IMR-90 (cell line): ENCODE results near the gene NAA10. TPM values are rescaled to one million over a fixed set of nuclear protein-coding genes. Genes with fewer than 3 reads are reported as not detected.

Experiments
- ATAC-seq: fragments of 200-7000 bp; cut with Tn5 transposase; 2 replicates; pipeline ENCODE4 v1.9.1; 2020; ENCODE audit warnings: low read depth, mild to moderate bottlenecking, moderate library complexity
- BruUV-seq: library from RNA; stranded (reverse); fragments of 400-500 nt; replicated peaks from 2 replicates; lab custom pipeline; 2021; lab: Mats Ljungman, UMichigan
- CTCF ChIA-PET: fragments of 300-600 bp; formaldehyde crosslinking; extraction: SDS; loops from one replicate; lab custom pipeline; 2021; ENCODE audit warnings: antibody characterized with exemption; lab: Yijun Ruan, JAX
- POLR2A ChIA-PET: fragments of 300-600 bp; sonication (Branson Sonifier 250); formaldehyde crosslinking; loops from one replicate; lab custom pipeline; 2022; ENCODE audit warnings: antibody characterized with exemption; ENCODE audit not compliant: unreplicated experiment; lab: Charles Lee
- DNase-seq: peaks from one replicate; pipeline ENCODE4 v3.0.0; 2013
- H2AFZ ChIP-seq: replicated peaks from 2 replicates; pipeline ENCODE3; 2013; ENCODE audit warnings: low read length, mild to moderate bottlenecking; ENCODE audit not compliant: poor library complexity
- H2AK5ac ChIP-seq: 2 replicates; pipeline ENCODE4 v1.6.1; 2013; ENCODE audit warnings: low read depth, low read length, inconsistent platforms
- H2AK9ac ChIP-seq: replicated peaks from 2 replicates; pipeline ENCODE3; 2013; ENCODE audit warnings: mild to moderate bottlenecking, low read depth, low read length, moderate library complexity; ENCODE audit not compliant: poor library complexity
- H2BK120ac ChIP-seq: 2 replicates; pipeline ENCODE4 v1.6.1; 2013; ENCODE audit warnings: low read depth, low read length, inconsistent platforms
- H2BK15ac ChIP-seq: 3 replicates; pipeline ENCODE4 v1.6.1; 2013; ENCODE audit warnings: low read depth, low read length, inconsistent platforms
- H2BK20ac ChIP-seq: 2 replicates; pipeline ENCODE4 v1.6.1; 2013; ENCODE audit warnings: low read depth, mild to moderate bottlenecking, inconsistent platforms, low read length, moderate library complexity
- H2BK5ac ChIP-seq: 2 replicates; pipeline ENCODE4 v1.6.1; 2013; ENCODE audit warnings: mild to moderate bottlenecking, low read depth, low read length, inconsistent platforms; ENCODE audit not compliant: poor library complexity, severe bottlenecking
- H3K14ac ChIP-seq: replicated peaks from 2 replicates; pipeline ENCODE4 v1.6.1; 2013; ENCODE audit warnings: low read depth, low read length, inconsistent platforms
- H3K18ac ChIP-seq: 2 replicates; pipeline ENCODE4 v1.6.1; 2013; ENCODE audit warnings: low read depth, low read length, control low read depth
- H3K23ac ChIP-seq: 2 replicates; pipeline ENCODE4 v1.6.1; 2013; ENCODE audit warnings: low read depth, low read length, inconsistent platforms
- H3K27ac ChIP-seq: 2 replicates; pipeline ENCODE4 v1.5.1; 2013; ENCODE audit warnings: mild to moderate bottlenecking, control low read depth, low read length; ENCODE audit not compliant: insufficient read depth
- H3K27me3 ChIP-seq: 2 replicates; pipeline ENCODE4 v1.6.1; 2013; ENCODE audit warnings: low read length; ENCODE audit not compliant: control insufficient read depth, insufficient read depth
- H3K36me3 ChIP-seq: 2 replicates; pipeline ENCODE4 v1.6.1; 2013; ENCODE audit warnings: low read length, mixed read lengths; ENCODE audit not compliant: control insufficient read depth, insufficient read depth
- H3K4ac ChIP-seq: 2 replicates; pipeline ENCODE4 v1.6.1; 2013; ENCODE audit warnings: low read depth, low read length, inconsistent platforms
- H3K4me1 ChIP-seq: 2 replicates; pipeline ENCODE4 v1.6.1; 2013; ENCODE audit warnings: low read length, mixed read lengths; ENCODE audit not compliant: control insufficient read depth, insufficient read depth
- H3K4me2 ChIP-seq: 2 replicates; pipeline ENCODE4 v1.6.1; 2013; ENCODE audit warnings: low read depth, mild to moderate bottlenecking, control low read depth, low read length, moderate library complexity
- H3K4me3 ChIP-seq: 2 replicates; pipeline ENCODE4 v1.5.1; 2013; ENCODE audit warnings: low read depth, mild to moderate bottlenecking, control low read depth, low read length, moderate library complexity; ENCODE audit not compliant: insufficient read depth
- H3K56ac ChIP-seq: 2 replicates; pipeline ENCODE4 v1.6.1; 2013; ENCODE audit warnings: low read length, inconsistent platforms; ENCODE audit not compliant: insufficient read depth; ENCODE audit errors: extremely low read depth
- H3K79me1 ChIP-seq, 2 experiments: 2 replicates each; pipeline ENCODE4 v1.6.1; 2013; ENCODE audit warnings: low read length in 2 of 2, inconsistent platforms in 1 of 2, low read depth in 1 of 2
- H3K9ac ChIP-seq: 2 replicates; pipeline ENCODE4 v1.6.1; 2013; ENCODE audit warnings: low read depth, low read length, control low read depth
- H3K9me1 ChIP-seq: 2 replicates; pipeline ENCODE4 v1.6.1; 2013; ENCODE audit warnings: low read length, inconsistent platforms; ENCODE audit not compliant: insufficient read depth
- H3K9me3 ChIP-seq: 2 replicates; pipeline ENCODE4 v1.6.1; 2013; ENCODE audit warnings: low read length; ENCODE audit not compliant: control insufficient read depth, insufficient read depth
- H4K20me1 ChIP-seq: 2 replicates; pipeline ENCODE4 v1.6.1; 2013; ENCODE audit warnings: low read length, inconsistent platforms; ENCODE audit not compliant: insufficient read depth
- H4K5ac ChIP-seq: 2 replicates; pipeline ENCODE4 v1.6.1; 2013; ENCODE audit warnings: mild to moderate bottlenecking, low read depth, low read length, control low read depth
- H4K8ac ChIP-seq, 2 experiments: 2 replicates each; pipeline ENCODE4 v1.6.1; 2013; ENCODE audit warnings: low read depth in 2 of 2, low read length in 2 of 2, control low read depth in 1 of 2, inconsistent platforms in 1 of 2
- H4K91ac ChIP-seq: 2 replicates; pipeline ENCODE4 v1.6.1; 2013; ENCODE audit warnings: low read depth, low read length, inconsistent platforms; ENCODE audit not compliant: insufficient read depth
- BHLHE40 ChIP-seq: fragments of 150-350 bp; IDR thresholded peaks from 2 replicates; pipeline ENCODE4 v1.6.1; 2016; ENCODE audit warnings: mild to moderate bottlenecking, low read depth, low read length
- FOS ChIP-seq: fragments of 150-350 bp; IDR thresholded peaks from 2 replicates; pipeline ENCODE4 v1.6.1; 2016; ENCODE audit warnings: low read depth, low read length
- MXI1 ChIP-seq: IDR thresholded peaks from 2 replicates; pipeline ENCODE4 v1.6.1; 2012; ENCODE audit warnings: low read depth, mild to moderate bottlenecking, low read length, moderate library complexity, borderline replicate concordance
- NFE2L2 ChIP-seq: fragments of 150-350 bp; IDR thresholded peaks from 2 replicates; pipeline ENCODE4 v1.6.1; 2016; ENCODE audit warnings: low read depth, mild to moderate bottlenecking, low read length
- WGBS, 2 experiments: methylation state at CpG; one replicate each; pipeline versions ENCODE4 v1.1.5 to v1.1.7; 2013; ENCODE audit warnings: missing lambda C conversion rate in 2 of 2; ENCODE audit not compliant: insufficient read length in 1 of 2; ENCODE audit errors: extremely low coverage in 2 of 2; 5-methylcytosine and 5-hydroxymethylcytosine counted together
- dilution Hi-C: fragments of 300-500 bp; cut with HindIII; formaldehyde crosslinking; loops from one replicate; pipeline ENCODE4 v1.14.3; 2018; ENCODE audit warnings: low sequenced_read_pairs; ENCODE audit not compliant: unreplicated experiment
- in situ Hi-C: fragments of 300-500 bp; cut with MboI; formaldehyde crosslinking; loops from 3 replicates; pipeline ENCODE4 v1.14.3; 2019; ENCODE audit warnings: low sequenced_read_pairs, inconsistent platforms, mixed read lengths
- intact Hi-C: fragments of 100-400 bp; cut with micrococcal nuclease; formaldehyde crosslinking; loops from 2 replicates; pipeline ENCODE4 v1.10.0; 2022
- polyA plus RNA-seq, 3 experiments: library from polyadenylated mRNA; depleted of rRNA; stranded (reverse); fragments of >200 nt; gene quantifications; 2 replicates each; pipeline ENCODE4 v1.2.3, GENCODE V29; 2012; ENCODE audit warnings: low replicate concordance in 1 of 3
- total RNA-seq: library from RNA; depleted of rRNA; stranded (reverse); fragments of >200 nt; gene quantifications from 2 replicates; pipeline ENCODE4 v1.2.3, GENCODE V29; 2012

Gene NAA10
- total and polyA plus RNA-seq, 2 of the 4 experiments (the other 2 are of a cell fraction): 98.6 to 172 TPM

- CTCF ChIA-PET: no interaction called here
- Histone ChIP-seq H3K4me2 (no peak overlapping the region), H2BK15ac (no peak overlapping the region), H3K14ac (no peak overlapping the region), H2AFZ (no peak overlapping the region), H3K23ac (no peak overlapping the region), H3K9ac (no peak overlapping the region), H3K27me3 (peaks cover 52% of the 10 kb centered on the region), H3K4ac (no peak overlapping the region), H3K27ac (no peak overlapping the region), H3K56ac (no peak overlapping the region), H3K79me1 (no peaks in the 10 kb centered on the region), H2AK9ac (no peak overlapping the region), H3K9me1 (no peaks in the 10 kb centered on the region), H4K5ac (no peak overlapping the region), H2BK20ac (no peak overlapping the region), H3K4me1 (no peaks in the 10 kb centered on the region), H3K36me3 (no peaks in the 10 kb centered on the region), H4K20me1 (no peaks in the 10 kb centered on the region), H2BK120ac (no peak overlapping the region), H2AK5ac (no peak overlapping the region), H2BK5ac (no peak overlapping the region), H3K9me3 (no peaks in the 10 kb centered on the region), H3K18ac (no peak overlapping the region), H4K8ac (no peak overlapping the region), H4K91ac (no peak overlapping the region), H3K4me3 (no peak overlapping the region)
- no TSS peak for BruUV-seq
- dilution Hi-C loops: no loop called here
- DNase-seq (no peak), ATAC-seq (no peak)
- POLR2A ChIA-PET: no interaction called here
- TF ChIP-seq NFE2L2 (no peak), MXI1 (no peak), FOS (no peak), BHLHE40 (no peak)
- intact Hi-C loops: no loop called here
- in situ Hi-C loops: no loop called here
- WGBS, 2 experiments: 68% methylated on average over 2 of the region's 7 CpGs; no CpG with 5 or more reads in 1 of the 2 experiments
These were observed 53.6 kb downstream of the NAA10 start for GRCh38 chrX:153881281-153881680.
